ENCODE results near the gene GPR15.

The GPR15 gene

DNA sequence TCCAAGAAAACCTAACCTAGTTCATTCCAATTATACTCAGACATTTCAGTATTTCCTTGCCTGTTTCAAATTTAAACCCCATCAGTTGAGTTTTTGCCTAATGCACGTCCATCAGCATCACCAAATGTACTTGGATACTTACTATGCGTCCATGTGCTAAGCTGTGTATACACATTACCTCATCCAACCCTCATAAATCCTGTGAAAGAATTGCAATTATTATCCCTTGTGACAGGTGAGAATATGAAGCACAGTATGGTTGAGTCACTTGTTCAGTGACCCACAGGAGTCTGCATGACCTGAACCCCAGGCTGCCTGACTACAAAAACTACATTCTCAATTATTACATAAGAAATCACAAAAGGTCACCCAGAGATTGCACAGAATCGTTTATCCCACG lies 31.8 kb upstream of the GPR15 start:
- no peak for ATAC-seq
- TF ChIP-seq TOX (CRISPR knock-in tag; IDR thresholded peaks at IDR 0.05; ENCODE audit: borderline replicate concordance) (no peak), ISL1 (CRISPR knock-in tag; IDR thresholded peaks at IDR 0.05) (no peak), PPARA (CRISPR knock-in tag; IDR thresholded peaks at IDR 0.05; ENCODE audit: borderline replicate concordance) (no peak), CSDC2 (CRISPR knock-in tag; IDR thresholded peaks at IDR 0.05) (no peak), BACH2 (CRISPR knock-in tag; IDR thresholded peaks at IDR 0.05; ENCODE audit: borderline replicate concordance) (no peak)
- TF ChIP-seq, protein P1, sequence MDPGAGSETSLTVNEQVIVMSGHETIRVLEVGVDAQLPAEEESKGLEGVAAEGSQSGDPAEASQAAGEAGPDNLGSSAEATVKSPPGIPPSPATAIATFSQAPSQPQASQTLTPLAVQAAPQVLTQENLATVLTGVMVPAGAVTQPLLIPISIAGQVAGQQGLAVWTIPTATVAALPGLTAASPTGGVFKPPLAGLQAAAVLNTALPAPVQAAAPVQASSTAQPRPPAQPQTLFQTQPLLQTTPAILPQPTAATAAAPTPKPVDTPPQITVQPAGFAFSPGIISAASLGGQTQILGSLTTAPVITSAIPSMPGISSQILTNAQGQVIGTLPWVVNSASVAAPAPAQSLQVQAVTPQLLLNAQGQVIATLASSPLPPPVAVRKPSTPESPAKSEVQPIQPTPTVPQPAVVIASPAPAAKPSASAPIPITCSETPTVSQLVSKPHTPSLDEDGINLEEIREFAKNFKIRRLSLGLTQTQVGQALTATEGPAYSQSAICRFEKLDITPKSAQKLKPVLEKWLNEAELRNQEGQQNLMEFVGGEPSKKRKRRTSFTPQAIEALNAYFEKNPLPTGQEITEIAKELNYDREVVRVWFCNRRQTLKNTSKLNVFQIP (CRISPR knock-in tag; IDR thresholded peaks at IDR 0.05; ENCODE audit: borderline replicate concordance, low read depth): no peak
- TF ChIP-seq, protein P2, sequence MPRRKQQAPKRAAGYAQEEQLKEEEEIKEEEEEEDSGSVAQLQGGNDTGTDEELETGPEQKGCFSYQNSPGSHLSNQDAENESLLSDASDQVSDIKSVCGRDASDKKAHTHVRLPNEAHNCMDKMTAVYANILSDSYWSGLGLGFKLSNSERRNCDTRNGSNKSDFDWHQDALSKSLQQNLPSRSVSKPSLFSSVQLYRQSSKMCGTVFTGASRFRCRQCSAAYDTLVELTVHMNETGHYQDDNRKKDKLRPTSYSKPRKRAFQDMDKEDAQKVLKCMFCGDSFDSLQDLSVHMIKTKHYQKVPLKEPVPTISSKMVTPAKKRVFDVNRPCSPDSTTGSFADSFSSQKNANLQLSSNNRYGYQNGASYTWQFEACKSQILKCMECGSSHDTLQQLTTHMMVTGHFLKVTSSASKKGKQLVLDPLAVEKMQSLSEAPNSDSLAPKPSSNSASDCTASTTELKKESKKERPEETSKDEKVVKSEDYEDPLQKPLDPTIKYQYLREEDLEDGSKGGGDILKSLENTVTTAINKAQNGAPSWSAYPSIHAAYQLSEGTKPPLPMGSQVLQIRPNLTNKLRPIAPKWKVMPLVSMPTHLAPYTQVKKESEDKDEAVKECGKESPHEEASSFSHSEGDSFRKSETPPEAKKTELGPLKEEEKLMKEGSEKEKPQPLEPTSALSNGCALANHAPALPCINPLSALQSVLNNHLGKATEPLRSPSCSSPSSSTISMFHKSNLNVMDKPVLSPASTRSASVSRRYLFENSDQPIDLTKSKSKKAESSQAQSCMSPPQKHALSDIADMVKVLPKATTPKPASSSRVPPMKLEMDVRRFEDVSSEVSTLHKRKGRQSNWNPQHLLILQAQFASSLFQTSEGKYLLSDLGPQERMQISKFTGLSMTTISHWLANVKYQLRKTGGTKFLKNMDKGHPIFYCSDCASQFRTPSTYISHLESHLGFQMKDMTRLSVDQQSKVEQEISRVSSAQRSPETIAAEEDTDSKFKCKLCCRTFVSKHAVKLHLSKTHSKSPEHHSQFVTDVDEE (CRISPR knock-in tag; IDR thresholded peaks at IDR 0.05): no peak
- TF ChIP-seq, protein P3, sequence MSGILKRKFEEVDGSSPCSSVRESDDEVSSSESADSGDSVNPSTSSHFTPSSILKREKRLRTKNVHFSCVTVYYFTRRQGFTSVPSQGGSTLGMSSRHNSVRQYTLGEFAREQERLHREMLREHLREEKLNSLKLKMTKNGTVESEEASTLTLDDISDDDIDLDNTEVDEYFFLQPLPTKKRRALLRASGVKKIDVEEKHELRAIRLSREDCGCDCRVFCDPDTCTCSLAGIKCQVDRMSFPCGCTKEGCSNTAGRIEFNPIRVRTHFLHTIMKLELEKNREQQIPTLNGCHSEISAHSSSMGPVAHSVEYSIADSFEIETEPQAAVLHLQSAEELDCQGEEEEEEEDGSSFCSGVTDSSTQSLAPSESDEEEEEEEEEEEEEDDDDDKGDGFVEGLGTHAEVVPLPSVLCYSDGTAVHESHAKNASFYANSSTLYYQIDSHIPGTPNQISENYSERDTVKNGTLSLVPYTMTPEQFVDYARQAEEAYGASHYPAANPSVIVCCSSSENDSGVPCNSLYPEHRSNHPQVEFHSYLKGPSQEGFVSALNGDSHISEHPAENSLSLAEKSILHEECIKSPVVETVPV (CRISPR knock-in tag; IDR thresholded peaks at IDR 0.05): no peak
- TF ChIP-seq, protein P4, sequence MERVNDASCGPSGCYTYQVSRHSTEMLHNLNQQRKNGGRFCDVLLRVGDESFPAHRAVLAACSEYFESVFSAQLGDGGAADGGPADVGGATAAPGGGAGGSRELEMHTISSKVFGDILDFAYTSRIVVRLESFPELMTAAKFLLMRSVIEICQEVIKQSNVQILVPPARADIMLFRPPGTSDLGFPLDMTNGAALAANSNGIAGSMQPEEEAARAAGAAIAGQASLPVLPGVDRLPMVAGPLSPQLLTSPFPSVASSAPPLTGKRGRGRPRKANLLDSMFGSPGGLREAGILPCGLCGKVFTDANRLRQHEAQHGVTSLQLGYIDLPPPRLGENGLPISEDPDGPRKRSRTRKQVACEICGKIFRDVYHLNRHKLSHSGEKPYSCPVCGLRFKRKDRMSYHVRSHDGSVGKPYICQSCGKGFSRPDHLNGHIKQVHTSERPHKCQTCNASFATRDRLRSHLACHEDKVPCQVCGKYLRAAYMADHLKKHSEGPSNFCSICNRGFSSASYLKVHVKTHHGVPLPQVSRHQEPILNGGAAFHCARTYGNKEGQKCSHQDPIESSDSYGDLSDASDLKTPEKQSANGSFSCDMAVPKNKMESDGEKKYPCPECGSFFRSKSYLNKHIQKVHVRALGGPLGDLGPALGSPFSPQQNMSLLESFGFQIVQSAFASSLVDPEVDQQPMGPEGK (CRISPR knock-in tag; IDR thresholded peaks at IDR 0.05; ENCODE audit: borderline replicate concordance): no peak

DNA sequence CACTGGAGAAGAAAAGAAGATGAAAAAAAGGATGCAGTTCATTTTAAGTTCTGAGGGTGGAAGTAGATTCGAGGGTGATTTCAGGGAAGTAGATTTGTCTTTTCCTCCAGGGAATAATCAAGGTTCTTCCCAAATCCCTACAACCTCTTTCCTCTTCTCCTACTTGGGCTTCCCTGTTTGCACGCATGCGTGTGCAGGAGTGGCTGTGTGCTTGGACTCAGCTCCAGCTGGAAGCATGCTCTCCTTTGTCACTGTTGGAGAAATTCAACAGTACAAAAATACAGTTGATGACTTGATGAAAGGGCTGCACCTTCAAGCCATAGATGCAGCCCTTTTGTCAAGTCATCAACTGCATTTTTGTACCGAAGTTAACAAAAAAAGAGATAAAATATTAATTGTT lies 30.5 kb upstream of the GPR15 start:
- no peak for ATAC-seq
- TF ChIP-seq, protein P4 (CRISPR knock-in tag; IDR thresholded peaks at IDR 0.05; ENCODE audit: borderline replicate concordance): no peak

DNA sequence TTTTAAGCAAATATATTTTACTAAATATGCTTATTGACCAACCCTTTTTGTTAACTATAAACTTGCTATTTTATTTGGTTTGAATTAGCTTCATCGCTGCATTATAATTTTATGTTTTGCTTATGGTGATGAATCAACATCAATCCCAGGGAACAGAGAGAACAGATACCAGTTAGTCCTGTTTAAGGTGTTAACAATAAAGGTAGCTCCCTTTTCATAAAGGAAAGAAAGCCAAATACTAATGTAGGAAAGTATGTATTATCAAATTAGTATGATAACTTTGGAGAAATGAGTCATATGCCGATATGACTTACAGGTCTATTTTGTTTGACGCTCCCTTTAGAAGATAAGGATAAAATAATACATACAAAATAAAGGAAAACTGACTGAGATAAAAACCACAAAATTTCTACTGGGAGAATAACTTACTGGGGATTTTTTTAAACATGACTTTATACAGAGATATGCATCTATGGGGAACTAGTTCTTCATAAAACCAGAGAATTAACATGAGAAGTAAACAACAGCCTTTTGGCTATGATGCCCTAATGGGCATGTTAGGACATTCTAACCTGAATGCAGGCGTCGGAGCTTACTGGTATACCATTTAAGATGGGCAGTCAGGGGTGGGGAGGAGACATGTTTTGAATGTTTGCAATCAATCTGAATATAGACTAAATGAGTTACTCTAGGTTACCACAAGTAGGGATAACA lies 29.8 kb upstream of the GPR15 start:
- no peak for ATAC-seq
- TF ChIP-seq PPARA (CRISPR knock-in tag; IDR thresholded peaks at IDR 0.05; ENCODE audit: borderline replicate concordance) (no peak), ZNF8 (CRISPR knock-in tag; IDR thresholded peaks at IDR 0.05) (no peak), TCF4 (CRISPR knock-in tag; IDR thresholded peaks at IDR 0.05; ENCODE audit: borderline replicate concordance) (no peak), ESRRG (CRISPR knock-in tag; IDR thresholded peaks at IDR 0.05) (no peak), ZNF70 (CRISPR knock-in tag; IDR thresholded peaks at IDR 0.05) (no peak), OSR1 (CRISPR knock-in tag; IDR thresholded peaks at IDR 0.05) (no peak), ISL1 (CRISPR knock-in tag; IDR thresholded peaks at IDR 0.05) (no peak), ZNF565 (CRISPR knock-in tag; conservative IDR thresholded peaks at IDR 0.05; ENCODE audit: low read depth) (no peak), ZFP3 (CRISPR knock-in tag; IDR thresholded peaks at IDR 0.05) (no peak), RARB (CRISPR knock-in tag; IDR thresholded peaks at IDR 0.05) (no peak), GLIS3 (CRISPR knock-in tag; IDR thresholded peaks at IDR 0.05) (no peak), ARNTL (CRISPR knock-in tag; IDR thresholded peaks at IDR 0.05; ENCODE audit: borderline replicate concordance, low read depth) (no peak), SNAI2 (CRISPR knock-in tag; IDR thresholded peaks at IDR 0.05) (no peak), ZFP30 (CRISPR knock-in tag; IDR thresholded peaks at IDR 0.05) (no peak), BACH2 (CRISPR knock-in tag; IDR thresholded peaks at IDR 0.05; ENCODE audit: borderline replicate concordance) (no peak)
- TF ChIP-seq, protein P5, sequence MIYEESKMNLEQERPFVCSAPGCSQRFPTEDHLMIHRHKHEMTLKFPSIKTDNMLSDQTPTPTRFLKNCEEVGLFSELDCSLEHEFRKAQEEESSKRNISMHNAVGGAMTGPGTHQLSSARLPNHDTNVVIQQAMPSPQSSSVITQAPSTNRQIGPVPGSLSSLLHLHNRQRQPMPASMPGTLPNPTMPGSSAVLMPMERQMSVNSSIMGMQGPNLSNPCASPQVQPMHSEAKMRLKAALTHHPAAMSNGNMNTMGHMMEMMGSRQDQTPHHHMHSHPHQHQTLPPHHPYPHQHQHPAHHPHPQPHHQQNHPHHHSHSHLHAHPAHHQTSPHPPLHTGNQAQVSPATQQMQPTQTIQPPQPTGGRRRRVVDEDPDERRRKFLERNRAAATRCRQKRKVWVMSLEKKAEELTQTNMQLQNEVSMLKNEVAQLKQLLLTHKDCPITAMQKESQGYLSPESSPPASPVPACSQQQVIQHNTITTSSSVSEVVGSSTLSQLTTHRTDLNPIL (CRISPR knock-in tag; IDR thresholded peaks at IDR 0.05; ENCODE audit: low read depth): no peak
- TF ChIP-seq, protein P1 (CRISPR knock-in tag; IDR thresholded peaks at IDR 0.05; ENCODE audit: borderline replicate concordance, low read depth): no peak
